Measurements from ENCODE around the gene CEPT1.

- TF ChIP-seq POLR2AphosphoS5 (IDR thresholded peaks at IDR 0.05; ENCODE audit: low read depth, low read length): no peak
- TF ChIP-seq POLR2A (IDR thresholded peaks at IDR 0.05; ENCODE audit: low read depth, low read length): no peak
Observed at GRCh38 chr1:111183308-111184069, 43.5 kb downstream of the CEPT1 start.

Measured in GM12892 (cell line).